GM19468 (cell line): ENCODE data around the gene HOXC13.

Experiments used
- ATAC-seq: cut with Tn5 transposase; IDR thresholded peaks from one replicate; pipeline ENCODE4 v1.9.1; 2021; ENCODE audit warnings: mild to moderate bottlenecking, moderate library complexity, moderate number of reproducible peaks; ENCODE audit not compliant: unreplicated experiment; ENCODE audit errors: extremely low read depth

The HOXC13 gene

DNA sequence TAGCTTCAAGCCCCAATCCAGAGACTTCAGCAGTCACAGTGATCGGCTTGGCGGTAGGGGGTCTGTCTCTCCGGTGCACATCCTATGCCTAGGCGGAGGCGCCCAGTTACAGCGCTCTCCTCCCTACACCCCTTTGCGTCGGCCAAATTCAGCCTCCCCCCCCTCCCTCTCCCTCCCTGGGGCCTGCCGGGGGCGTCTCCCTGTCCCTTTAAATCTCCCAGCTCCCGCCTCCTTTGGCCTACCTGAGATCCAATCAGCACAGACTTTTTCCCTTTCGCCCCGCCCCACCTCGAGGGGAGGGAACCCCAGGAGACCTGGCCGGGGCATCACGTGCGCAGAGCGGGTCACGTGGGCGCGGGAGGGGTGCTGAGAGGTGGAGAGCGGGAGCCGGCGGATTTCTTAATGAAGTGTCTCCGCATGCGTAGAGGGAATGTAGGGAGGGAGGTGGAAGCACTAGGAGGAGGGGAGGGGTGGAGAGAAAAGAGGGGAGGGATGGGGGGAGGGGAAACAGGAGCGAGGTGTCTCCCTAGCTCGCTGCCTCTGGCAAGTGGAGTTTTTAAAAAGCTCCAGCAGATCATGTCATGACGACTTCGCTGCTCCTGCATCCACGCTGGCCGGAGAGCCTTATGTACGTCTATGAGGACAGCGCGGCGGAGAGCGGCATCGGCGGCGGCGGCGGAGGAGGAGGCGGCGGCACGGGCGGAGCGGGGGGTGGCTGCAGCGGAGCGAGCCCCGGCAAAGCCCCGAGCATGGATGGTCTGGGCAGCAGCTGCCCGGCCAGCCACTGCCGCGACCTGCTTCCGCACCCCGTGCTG is at the start of gene HOXC13:
TSS of gene HOXC13 (plus strand) at position 506 of the 815 bp plus-strand sequence. CDS start at position 582, 76 bp downstream.
- no peak for ATAC-seq

DNA sequence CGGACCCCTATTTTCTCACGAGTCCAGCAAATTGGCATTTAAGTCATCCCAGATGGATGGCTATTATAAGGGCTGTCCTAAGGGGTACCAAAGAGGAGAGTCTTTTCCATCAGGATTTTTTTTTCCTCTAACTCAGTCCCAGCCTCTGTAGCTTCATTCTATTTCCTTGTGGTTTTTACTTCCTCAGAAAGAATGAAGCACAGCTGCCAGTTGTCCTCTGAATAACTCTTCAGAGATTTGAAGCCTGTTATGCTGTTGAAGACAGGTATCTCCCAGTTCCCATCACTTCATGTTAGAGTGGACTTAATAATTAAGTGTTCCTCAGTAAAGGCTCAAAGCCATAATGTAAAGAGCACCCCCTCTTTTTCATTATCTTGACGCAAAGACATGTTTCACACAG is 48.5 kb upstream of the HOXC13 start:
- no peak for ATAC-seq

DNA sequence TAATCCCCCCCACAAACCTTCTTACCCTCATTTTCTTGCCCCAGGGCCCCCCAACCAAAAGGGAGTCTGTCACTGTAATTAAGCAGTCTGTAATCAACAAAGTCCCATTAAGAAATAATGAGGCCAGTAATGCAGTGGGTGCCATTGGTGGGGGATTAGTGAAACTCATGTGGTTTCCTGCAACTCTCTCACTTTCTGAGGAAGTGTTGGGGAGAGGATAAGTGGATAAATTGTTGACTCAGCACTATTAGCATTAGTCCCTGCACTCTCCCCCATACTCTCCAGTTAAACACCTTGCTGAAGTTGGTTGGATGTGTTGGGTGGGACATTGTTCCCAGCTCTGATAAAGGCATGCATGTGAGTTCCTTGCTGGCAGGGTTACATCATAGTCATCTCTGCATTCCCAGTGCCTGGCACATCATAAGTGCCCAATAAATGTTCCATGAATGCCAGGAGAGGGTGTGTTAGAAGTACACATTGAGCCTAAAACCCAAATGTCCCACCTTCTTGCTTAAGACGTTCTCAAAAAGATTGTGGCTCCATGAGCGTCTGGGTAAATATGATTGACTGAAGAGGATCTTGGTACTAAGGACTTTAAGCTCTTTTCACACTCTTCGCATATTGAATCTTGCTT is 45.8 kb upstream of the HOXC13 start:
- ATAC-seq, result no peak

DNA sequence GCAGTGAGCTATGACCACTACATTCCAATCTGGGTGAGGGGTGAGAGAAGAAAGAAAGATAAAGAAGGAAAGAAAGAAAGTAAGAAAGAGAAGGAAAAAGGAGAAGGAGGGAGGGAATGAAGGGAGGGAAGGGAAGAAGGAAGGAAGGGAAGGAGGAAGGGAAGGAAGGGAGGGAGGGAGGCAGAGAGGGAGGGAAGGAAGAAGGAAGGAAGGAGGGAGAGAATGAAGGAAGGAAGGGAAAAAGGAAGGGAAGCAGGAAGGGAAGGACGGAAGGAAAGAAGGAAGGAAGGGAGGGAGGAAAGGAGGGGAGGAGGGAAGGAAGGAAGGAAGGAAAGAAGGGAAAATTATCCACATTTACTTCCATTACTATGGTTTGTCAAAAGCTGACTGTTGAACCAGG is 39.4 kb upstream of the HOXC13 start:
- no peak for ATAC-seq

GRCh38 chr12:53907103-53907502 is 31.5 kb upstream of the HOXC13 start:
- no peak for ATAC-seq

- ATAC-seq, result no peak
These were observed 21.6 kb upstream of the HOXC13 start for GRCh38 chr12:53916788-53917655.

GRCh38 chr12:53924521-53925405 is 13.9 kb upstream of the HOXC13 start:
- no peak for ATAC-seq

- ATAC-seq, result no peak
These were observed 11.2 kb upstream of the HOXC13 start for GRCh38 chr12:53927220-53928029.

DNA sequence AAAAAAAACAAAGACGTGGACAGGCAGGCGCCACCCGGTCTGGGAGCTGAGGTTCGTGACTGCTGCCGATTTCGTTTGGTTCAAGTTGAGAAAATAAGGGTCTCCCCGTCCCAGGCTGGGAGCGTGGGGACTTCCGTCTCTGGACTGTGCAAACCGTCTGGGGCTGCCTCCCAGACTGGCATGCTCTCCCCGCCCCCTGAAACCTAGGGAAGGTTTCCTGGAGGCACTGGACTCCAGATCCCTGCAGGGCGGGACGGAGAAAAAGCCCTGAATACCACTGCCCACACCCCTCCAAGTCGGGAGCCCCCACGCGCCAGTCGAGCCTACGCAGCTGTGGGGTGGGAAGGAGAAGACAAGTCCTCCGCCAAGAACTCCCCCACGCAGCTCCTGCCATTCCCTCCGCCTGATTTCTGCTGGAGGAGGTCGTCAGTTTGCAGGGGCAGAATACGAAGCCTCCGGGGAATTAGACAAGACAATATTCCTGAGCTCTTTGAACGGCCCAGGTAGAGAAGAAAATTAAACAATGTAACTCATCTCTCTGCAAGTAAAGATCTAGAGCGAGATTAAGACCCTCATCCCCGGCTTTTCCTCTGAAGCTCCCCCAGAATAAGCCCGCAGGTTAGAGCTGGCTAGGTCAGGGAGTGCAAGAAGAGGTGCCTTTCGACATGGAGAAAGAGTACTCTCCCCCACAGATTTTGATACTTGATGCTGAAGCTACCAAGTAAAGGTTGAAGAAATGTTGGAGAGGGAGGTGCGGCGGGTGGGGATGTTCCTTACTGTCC is 10.4 kb upstream of the HOXC13 start:
- ATAC-seq, result no peak

- no peak for ATAC-seq
These were observed 9.1 kb upstream of the HOXC13 start for GRCh38 chr12:53929527-53929926.

GRCh38 chr12:53930591-53931255 is 7.9 kb upstream of the HOXC13 start:
- no peak for ATAC-seq

DNA sequence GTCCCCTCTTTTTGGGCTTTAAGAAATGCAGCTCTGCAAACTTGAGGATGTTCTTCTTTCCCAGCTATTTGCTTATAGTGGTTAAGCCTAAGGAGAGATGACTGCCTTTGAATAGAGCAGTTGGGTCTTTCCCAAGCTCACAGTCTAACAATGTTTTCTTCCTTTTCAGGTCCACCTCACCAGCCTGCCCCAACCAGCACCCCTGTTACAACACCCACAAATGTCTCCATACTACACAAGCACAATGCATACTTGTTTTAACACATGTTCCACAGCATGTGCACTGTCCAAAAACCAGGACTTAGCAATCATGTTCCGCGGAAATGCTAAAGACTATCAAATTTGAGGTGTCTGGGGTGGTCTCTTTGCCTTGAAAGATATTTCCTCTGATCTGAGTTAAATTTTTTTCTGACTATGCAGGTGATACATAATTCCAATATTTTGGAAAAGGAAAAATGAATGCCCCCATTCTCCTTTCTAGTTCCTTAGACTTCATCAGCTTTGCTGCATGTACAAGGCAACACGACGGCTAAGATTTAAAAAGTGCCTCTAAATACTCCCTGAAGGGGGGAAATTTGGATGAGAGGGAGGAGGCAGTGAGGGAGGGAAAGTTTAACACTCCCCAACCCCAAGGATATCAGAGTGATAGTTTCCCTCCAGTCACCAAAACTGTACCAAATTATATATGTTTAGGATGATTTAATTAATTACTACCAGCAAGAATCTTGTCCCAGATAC is 6.6 kb upstream of the HOXC13 start:
- no peak for ATAC-seq

DNA sequence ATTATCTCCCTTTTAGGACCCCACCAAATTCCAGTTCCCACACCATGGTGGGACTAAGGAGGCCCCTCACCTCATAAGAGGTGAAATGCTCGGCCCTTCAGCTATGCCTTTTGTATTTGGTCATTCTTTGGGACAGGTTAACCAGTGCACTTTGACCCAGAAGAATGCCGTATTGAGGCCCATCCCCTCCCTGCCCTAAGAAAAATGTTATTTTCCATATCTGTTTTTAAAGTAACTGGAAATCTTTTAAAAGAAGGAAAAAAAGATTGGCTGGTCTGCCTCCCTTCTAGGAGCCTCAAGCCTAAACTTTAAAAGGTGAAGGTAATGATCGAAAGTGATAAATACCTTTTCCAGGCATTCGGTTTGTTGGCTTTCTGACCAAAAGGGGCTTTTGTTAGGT is 5.7 kb upstream of the HOXC13 start:
- ATAC-seq, result no peak

DNA sequence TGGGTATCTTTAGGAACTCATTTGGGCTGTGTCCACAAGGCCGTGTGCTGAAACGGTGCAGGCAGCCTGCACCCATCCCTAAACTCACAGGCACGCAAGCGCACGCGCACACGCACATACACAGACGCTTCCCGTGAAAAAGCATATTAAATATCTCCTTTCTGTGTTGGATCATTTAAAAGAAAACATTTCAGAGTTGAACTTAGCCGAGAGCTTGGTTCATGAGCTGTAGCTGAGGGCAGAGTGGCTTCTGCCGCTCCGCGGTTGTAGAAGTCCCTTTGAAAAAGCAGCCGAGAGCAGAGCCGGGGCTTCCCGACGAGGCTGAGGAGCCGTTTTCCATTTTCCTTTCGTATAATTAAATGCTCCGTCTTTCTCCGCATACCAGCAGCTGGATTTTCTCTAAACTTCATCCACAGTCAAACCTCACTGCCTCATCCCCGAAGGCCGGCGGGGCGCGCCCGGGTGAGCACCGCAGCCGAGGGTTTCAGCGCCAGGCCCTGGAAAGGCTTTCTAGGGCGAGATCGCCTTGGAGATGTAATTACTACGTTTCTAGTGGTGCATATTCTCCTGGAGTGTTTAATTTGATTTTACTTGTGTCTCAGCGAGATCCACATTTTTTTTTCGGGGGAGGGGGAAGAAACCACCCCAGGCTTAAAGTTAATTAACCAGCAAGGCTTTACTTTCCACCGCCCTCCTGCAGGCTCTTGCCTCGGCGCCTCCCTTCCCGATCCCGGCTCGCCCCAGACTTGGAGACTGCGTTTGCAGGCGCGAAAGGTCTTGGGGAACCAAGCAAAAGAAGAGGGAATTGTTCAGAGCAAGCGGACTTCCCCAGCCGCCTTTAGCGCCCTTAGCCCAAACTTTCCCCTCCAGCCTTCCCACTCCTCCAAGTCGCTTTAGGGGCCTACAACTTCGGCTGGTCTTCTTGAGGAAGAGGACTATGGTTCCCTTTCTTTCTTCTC is 3.0 kb upstream of the HOXC13 start:
- no peak for ATAC-seq

GRCh38 chr12:53937099-53937498 is 1.5 kb upstream of the HOXC13 start:
- no peak for ATAC-seq
